Measurements from ENCODE around the gene ROBO1.
"Not testable (repeated sequence)": the region's sequence is repeated elsewhere in the genome, so short reads cannot be mapped to it uniquely, and the experiment has no call there.

ROBO1 gene

DNA sequence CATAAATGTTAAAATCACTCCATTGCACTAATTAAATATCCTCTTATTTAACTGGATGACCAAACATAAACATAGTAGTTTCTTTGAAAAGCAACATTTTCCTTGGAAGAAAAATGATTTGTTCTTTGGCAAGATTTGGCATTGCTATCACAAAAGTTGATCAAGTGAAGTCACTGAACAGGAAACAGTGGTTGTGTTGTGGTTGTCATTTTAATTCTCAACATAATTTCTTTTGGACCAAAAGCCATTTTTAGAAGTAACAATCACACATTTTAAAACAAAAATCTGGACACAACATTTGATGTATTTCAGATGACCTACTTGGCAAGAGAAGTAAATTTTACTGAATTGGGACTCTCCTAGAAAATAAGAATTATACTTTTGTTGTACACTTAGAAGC, 872.3 kb downstream of the ROBO1 start:
- no peak overlapping the region for H3K4me3 ChIP-seq
- DNase-seq (ENCODE audit: low spot score): no peak
- no peak overlapping the region for H3K27ac ChIP-seq
- TF ChIP-seq, protein P1, sequence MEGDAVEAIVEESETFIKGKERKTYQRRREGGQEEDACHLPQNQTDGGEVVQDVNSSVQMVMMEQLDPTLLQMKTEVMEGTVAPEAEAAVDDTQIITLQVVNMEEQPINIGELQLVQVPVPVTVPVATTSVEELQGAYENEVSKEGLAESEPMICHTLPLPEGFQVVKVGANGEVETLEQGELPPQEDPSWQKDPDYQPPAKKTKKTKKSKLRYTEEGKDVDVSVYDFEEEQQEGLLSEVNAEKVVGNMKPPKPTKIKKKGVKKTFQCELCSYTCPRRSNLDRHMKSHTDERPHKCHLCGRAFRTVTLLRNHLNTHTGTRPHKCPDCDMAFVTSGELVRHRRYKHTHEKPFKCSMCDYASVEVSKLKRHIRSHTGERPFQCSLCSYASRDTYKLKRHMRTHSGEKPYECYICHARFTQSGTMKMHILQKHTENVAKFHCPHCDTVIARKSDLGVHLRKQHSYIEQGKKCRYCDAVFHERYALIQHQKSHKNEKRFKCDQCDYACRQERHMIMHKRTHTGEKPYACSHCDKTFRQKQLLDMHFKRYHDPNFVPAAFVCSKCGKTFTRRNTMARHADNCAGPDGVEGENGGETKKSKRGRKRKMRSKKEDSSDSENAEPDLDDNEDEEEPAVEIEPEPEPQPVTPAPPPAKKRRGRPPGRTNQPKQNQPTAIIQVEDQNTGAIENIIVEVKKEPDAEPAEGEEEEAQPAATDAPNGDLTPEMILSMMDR (IDR thresholded peaks at IDR 0.05): no peak

DNA sequence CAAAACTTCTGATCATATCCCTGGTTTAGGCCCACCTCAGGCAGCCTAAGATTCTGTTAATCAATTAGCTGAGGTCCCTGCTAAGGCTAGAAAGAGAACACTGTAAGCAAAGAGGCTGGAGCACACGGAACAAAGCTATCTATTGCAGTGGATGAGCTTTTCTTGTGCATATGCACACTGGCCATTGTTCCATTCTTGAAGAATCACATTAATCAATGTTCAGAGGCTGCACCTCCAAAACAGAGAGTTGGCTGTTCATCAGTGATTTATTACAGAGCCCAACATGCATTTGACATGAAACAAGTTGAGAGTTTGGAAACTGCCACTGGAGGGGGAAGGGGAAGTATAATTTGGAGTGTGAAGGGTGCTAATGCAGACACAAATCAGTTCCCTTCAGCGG, 873.0 kb downstream of the ROBO1 start:
- Histone ChIP-seq H3K27ac (no peak overlapping the region), H3K4me3 (no peak overlapping the region)
- no peak for DNase-seq (ENCODE audit: low spot score)
- TF ChIP-seq, protein P1 (IDR thresholded peaks at IDR 0.05): no peak

DNA sequence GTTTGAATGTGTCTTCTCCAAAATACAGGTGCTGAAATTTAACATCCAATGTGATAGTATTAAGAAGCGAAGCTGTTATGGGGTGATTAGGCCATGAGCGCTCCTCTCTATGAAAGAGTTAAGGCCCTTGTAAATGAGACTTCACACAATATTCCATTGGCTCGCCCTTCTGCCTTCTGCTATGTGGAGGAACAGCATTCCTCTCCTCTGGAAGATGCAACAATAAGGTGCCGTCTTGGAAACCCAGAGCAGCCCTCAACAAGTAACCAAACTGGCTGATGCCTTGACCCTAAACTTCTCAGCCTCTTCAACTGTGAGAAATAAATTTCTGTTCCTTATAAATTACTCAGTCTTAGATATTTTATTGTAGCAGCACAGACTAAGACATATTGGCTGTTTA, 874.6 kb downstream of the ROBO1 start:
- no peak overlapping the region for H3K27ac ChIP-seq
- no peak overlapping the region for H3K4me3 ChIP-seq
- TF ChIP-seq, protein P1 (IDR thresholded peaks at IDR 0.05): no peak
- DNase-seq (ENCODE audit: low spot score): no peak

DNA sequence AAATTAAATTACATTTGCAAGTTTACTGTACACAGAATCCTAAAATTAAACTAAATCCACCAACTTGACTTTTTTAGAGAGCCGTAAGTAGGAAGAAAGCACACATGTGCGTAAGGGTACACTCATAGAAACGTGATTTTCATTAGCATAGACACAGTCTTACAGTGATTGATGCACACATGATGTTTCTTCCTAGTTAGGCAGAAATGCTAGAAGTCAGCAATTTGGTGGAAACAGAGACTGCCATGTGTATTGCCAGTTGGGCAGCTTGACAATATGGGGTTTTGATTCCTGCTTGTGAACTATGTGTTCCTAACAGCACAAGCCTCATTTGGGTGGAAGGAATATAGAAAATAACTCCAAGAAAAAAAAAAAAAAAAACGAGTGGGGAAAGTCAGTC, 878.5 kb downstream of the ROBO1 start:
- H3K27ac ChIP-seq: no peak overlapping the region
- DNase-seq (ENCODE audit: low spot score): no peak
- no peak overlapping the region for H3K4me3 ChIP-seq
- TF ChIP-seq, protein P1 (IDR thresholded peaks at IDR 0.05): no peak

DNA sequence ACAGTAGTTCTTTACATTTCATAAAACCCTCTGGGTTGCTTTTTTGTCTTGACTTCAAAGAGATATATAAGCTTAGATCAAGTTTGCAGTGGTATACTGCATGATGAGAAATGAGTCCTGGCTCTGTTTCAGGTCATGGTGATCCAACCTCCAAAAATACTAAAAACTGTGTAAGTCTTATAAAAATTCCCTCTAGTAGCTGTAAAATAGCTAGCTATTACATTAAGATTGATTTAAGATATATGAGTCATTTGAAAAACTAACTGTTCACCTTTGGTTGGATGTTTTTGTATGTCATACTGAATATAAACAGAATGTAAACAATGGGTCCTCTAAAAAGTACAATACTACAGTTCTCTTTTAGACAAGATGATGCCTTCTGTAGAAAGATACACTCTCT, 879.2 kb downstream of the ROBO1 start:
- TF ChIP-seq, protein P1 (IDR thresholded peaks at IDR 0.05): no peak
- DNase-seq (ENCODE audit: low spot score): no peak

GRCh38 chr3:78887547-78888011, 880.2 kb downstream of the ROBO1 start:
- DNase-seq (ENCODE audit: low spot score): no peak
- TF ChIP-seq, protein P1 (IDR thresholded peaks at IDR 0.05): no peak
- H3K4me3 ChIP-seq: peak overlapping the region; percentile 19
- peak overlapping the region in 1 of 2 donors; percentile 20 for H3K27ac ChIP-seq

More for the DNA sequence above, 879.2 kb downstream of the ROBO1 start:
- Histone ChIP-seq H3K4me3 (no peak overlapping the region), H3K27ac (no peak overlapping the region)

DNA sequence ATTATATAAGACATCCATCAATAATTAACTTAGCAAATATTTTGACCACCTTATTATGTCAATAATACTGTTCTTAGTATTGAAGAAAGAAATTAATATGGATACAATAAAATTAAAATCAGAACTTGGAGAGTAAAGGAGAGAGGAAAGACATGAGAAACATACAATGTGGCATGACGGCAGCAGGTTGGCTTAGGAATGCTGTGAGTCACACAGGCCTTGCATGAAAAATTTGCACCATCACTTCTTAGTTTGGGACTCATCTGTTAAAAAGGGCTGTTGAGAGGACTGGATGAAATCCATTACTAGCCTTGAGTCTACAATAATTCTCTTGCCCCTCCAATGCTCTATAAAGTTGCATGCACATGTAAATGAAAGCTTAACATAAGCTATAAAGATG, 880.8 kb downstream of the ROBO1 start:
- Histone ChIP-seq H3K27ac (no peak overlapping the region), H3K4me3 (no peak overlapping the region)
- TF ChIP-seq, protein P1 (IDR thresholded peaks at IDR 0.05): no peak
- no peak for DNase-seq (ENCODE audit: low spot score)

GRCh38 chr3:78884567-78884966, 883.2 kb downstream of the ROBO1 start:
- not testable (repeated sequence) for DNase-seq (ENCODE audit: low spot score); H3K27ac ChIP-seq

More at GRCh38 chr3:78884567-78884966, 883.2 kb downstream of the ROBO1 start:
- not testable (repeated sequence) for H3K4me3 ChIP-seq

Measured in coronary artery (tissue), 2 donors.